Ovary (tissue), 9 donors: ENCODE results near the gene EYS. TPM values are rescaled to one million over a fixed set of nuclear protein-coding genes. Genes with fewer than 3 reads are reported as not detected.

Experiments
- DNase-seq, 5 donors: peaks; one replicate each; pipeline ENCODE4 v3.0.0-alpha.2; 2019 to 2020
- H3K27ac ChIP-seq, 2 donors: fragments of 200-600 bp; one replicate each; pipeline versions ENCODE4 v1.5.1 to v1.8.0; 2019 to 2022
- H3K27me3 ChIP-seq: fragments of 200-600 bp; one replicate; pipeline ENCODE4 v1.8.0; 2022
- H3K36me3 ChIP-seq: fragments of 200-600 bp; sonication (generic); one replicate; pipeline ENCODE4 v1.5.1; 2019
- H3K4me1 ChIP-seq: one replicate; pipeline ENCODE4 v1.8.1; 2013; ENCODE audit warnings: mild to moderate bottlenecking, moderate library complexity; ENCODE audit not compliant: insufficient read depth
- H3K4me3 ChIP-seq: fragments of 200-600 bp; sonication (generic); one replicate; pipeline ENCODE4 v1.5.1; 2017
- H3K9me3 ChIP-seq, 2 donors: fragments of 200-600 bp in 1 of 2; sonication (generic) in 1 of 2; one replicate each; pipeline versions ENCODE4 v1.5.1 to v1.8.1; 2013 to 2019; ENCODE audit warnings: mild to moderate bottlenecking in 1 of 2, moderate library complexity in 1 of 2
- CTCF ChIP-seq, 3 donors: fragments of 450-650 bp in 2 of 3; fragments of 200-600 bp in 1 of 3; IDR thresholded peaks; one replicate each; pipeline versions ENCODE4 v1.5.1 to v1.8.0; 2016 to 2022; ENCODE audit warnings: antibody characterized with exemption in 3 of 3, mild to moderate bottlenecking in 1 of 3
- EP300 ChIP-seq: sonication (generic); formaldehyde crosslinking; IDR thresholded peaks from one replicate; pipeline ENCODE4 v1.6.1; 2017; ENCODE audit warnings: antibody characterized with exemption
- POLR2A ChIP-seq: fragments of 450-650 bp; IDR thresholded peaks from one replicate; pipeline ENCODE4 v1.6.1; 2017; ENCODE audit warnings: antibody characterized with exemption, mild to moderate bottlenecking, moderate library complexity
- WGBS, 3 donors: extraction: QIAGEN DNeasy Blood & Tissue Kit in 1 of 3; methylation state at CpG; one replicate each; pipeline versions ENCODE4 v1.1.5 to v1.1.7; 2013 to 2017; 5-methylcytosine and 5-hydroxymethylcytosine counted together
- intact Hi-C, 4 donors: fragments of 100-400 bp; cut with DNase I; formaldehyde crosslinking; loops; one replicate each; pipeline versions ENCODE4 v1.11.0 to v1.15.1; 2022 to 2023
- polyA plus RNA-seq, 2 donors: library from polyadenylated mRNA; stranded (reverse); fragments of 200-250 nt in 1 of 2; fragments of 350-450 nt in 1 of 2; fragmentation: Illumina TruSeq in 1 of 2; extraction: RNeasy Lipid Tissue Mini Kit (QIAGEN cat#74804) in 1 of 2; gene quantifications; one replicate each; pipeline ENCODE4 v1.2.3, GENCODE V29; 2013 to 2014
- total RNA-seq, 7 donors: library from RNA; depleted of rRNA in 2 of 7; stranded (reverse); fragments of >200 nt in 2 of 7; fragmentation: NEBNext Ultra II Directional in 3 of 7; extraction: Animal tissue kit (Norgen Biotek cat#: 25700) in 3 of 7; gene quantifications; one replicate each; pipeline versions ENCODE4 v1.1.0 to v1.2.4, GENCODE V29; 2016 to 2023
- donor health status: DM: no; HTN: no; CAD: no; lungs with moderate emphysema.
- donor health status: DM: no; HTN: no; CAD: no.
- donor health status: Bipolar disorder and iron deficiency.
- donor health status: DM: yes; HTN: yes; CAD: no.
- donor health status: DM: no; HTN: no; CAD: no.
- donor health status: DM: yes; HTN: yes; CAD: no.

Gene EYS
- total and polyA plus RNA-seq, 9 donors, result under 0.01 to 0.03 (median 0.01) TPM; not detected in 6

GRCh38 chr6:64990652-64991304 is 716.2 kb downstream of the EYS start:
- Histone ChIP-seq H3K27ac (no peak overlapping the region), H3K9me3 (no peaks in the 10 kb centered on the region), H3K4me3 (no peak overlapping the region), H3K36me3 (no peaks in the 10 kb centered on the region), H3K27me3 (no peaks in the 10 kb centered on the region), H3K4me1 (no peaks in the 10 kb centered on the region)
- intact Hi-C loops, result no loop called here
- TF ChIP-seq EP300 (no peak), POLR2A (no peak), CTCF (IDR thresholded peaks at IDR 0.05) (no peak)
- no peak for DNase-seq

GRCh38 chr6:64988148-64988547 is 718.9 kb downstream of the EYS start:
- TF ChIP-seq EP300 (no peak), POLR2A (no peak), CTCF (IDR thresholded peaks at IDR 0.05) (no peak)
- Histone ChIP-seq H3K27me3 (no peaks in the 10 kb centered on the region), H3K9me3 (no peaks in the 10 kb centered on the region), H3K36me3 (no peaks in the 10 kb centered on the region), H3K4me1 (no peaks in the 10 kb centered on the region), H3K27ac (no peak overlapping the region), H3K4me3 (no peak overlapping the region)
- no peak for DNase-seq
- WGBS, 3 donors, result 69 to 77% (median 73%) methylated on average over 2 of the region's 2 CpGs
- intact Hi-C loops, result no loop called here

- no peak for DNase-seq
- TF ChIP-seq CTCF (IDR thresholded peaks at IDR 0.05) (no peak), POLR2A (no peak), EP300 (no peak)
- H3K27me3 ChIP-seq, result no peaks in the 10 kb centered on the region
- 66 to 71% (median 71%) methylated on average over 4 of the region's 4 CpGs for WGBS, 3 donors
- no peak overlapping the region for H3K4me3 ChIP-seq
- H3K9me3 ChIP-seq, result no peaks in the 10 kb centered on the region
- no peaks in the 10 kb centered on the region for H3K4me1 ChIP-seq
- H3K36me3 ChIP-seq, result no peaks in the 10 kb centered on the region
- H3K27ac ChIP-seq, result no peak overlapping the region
- intact Hi-C loops, result no loop called here
Observed at GRCh38 chr6:64987066-64987465, 720.0 kb downstream of the EYS start.

GRCh38 chr6:64985726-64986125 is 721.3 kb downstream of the EYS start:
- Histone ChIP-seq H3K4me3 (no peak overlapping the region), H3K4me1 (no peaks in the 10 kb centered on the region), H3K9me3 (no peaks in the 10 kb centered on the region), H3K36me3 (no peaks in the 10 kb centered on the region), H3K27me3 (no peaks in the 10 kb centered on the region), H3K27ac (no peak overlapping the region)
- intact Hi-C loops, result no loop called here
- no peak for TF ChIP-seq POLR2A
- TF ChIP-seq EP300, result no peak
- no peak for TF ChIP-seq CTCF (IDR thresholded peaks at IDR 0.05)
- 53 to 58% (median 57%) methylated on average over 4 of the region's 4 CpGs for WGBS, 3 donors
- no peak for DNase-seq
